GM12878 (cell line): ENCODE results near the gene ARL10. TPM values are rescaled to one million over a fixed set of nuclear protein-coding genes. Genes with fewer than 3 reads are reported as not detected.

Experiments used
- ATAC-seq: fragments of 200-7000 bp; cut with Tn5 transposase; 3 replicates; pipeline ENCODE4 v1.9.1; 2020; ENCODE audit warnings: mild to moderate bottlenecking, moderate library complexity
- BruUV-seq: library from RNA; stranded (reverse); fragments of 400-500 nt; replicated peaks from 2 replicates; lab custom pipeline; 2021; lab: Mats Ljungman, UMichigan
- CTCF ChIA-PET: fragments of 300-600 bp; sonication (Branson Sonifier 250); formaldehyde crosslinking; extraction: SDS; loops from one replicate; lab custom pipeline; 2021; ENCODE audit warnings: inconsistent platforms; lab: Yijun Ruan, JAX
- POLR2A ChIA-PET: fragments of 350-600 bp; formaldehyde crosslinking; extraction: SDS; loops from one replicate; lab custom pipeline; 2021; ENCODE audit warnings: inconsistent platforms; lab: Charles Lee
- RAD21 ChIA-PET: fragments of 300-600 bp; sonication (Branson Sonifier 250); formaldehyde crosslinking; loops from one replicate; lab custom pipeline; 2023; ENCODE audit warnings: antibody characterized with exemption; ENCODE audit not compliant: unreplicated experiment; lab: Charles Lee
- SMC1A ChIA-PET: fragments of 300-600 bp; sonication (Branson Sonifier 250); formaldehyde crosslinking; loops from one replicate; lab custom pipeline; 2023; ENCODE audit not compliant: unreplicated experiment, uncharacterized antibody; lab: Charles Lee
- DNase-seq: peaks from one replicate; pipeline ENCODE4 v3.0.0-alpha.2; 2011; ENCODE audit warnings: low read depth, low spot score
- FAIRE-seq: peaks from 3 replicates; lab custom pipeline; 2011; peaks lifted over from hg19 to GRCh38; lab: Jason Lieb, UNC
- H2AFZ ChIP-seq: 2 replicates; pipeline ENCODE4 v1.6.0; 2011; ENCODE audit warnings: low read depth, low read length, control low read depth; ENCODE audit not compliant: control insufficient read depth
- H3K27ac ChIP-seq: 2 replicates; pipeline ENCODE4 v1.5.1; 2011; ENCODE audit warnings: control low read depth; ENCODE audit not compliant: control insufficient read depth, insufficient read depth
- H3K27me3 ChIP-seq, 2 experiments: replicated peaks in 1 of 2; 2 replicates each; pipeline versions ENCODE4 v1.6.0 to v1.6.1; 2011; ENCODE audit warnings: low read length in 1 of 2; ENCODE audit not compliant: control insufficient read depth in 2 of 2, insufficient read depth in 2 of 2
- H3K36me3 ChIP-seq, 2 experiments: 2 replicates each; pipeline ENCODE4 v1.5.1; 2011; ENCODE audit warnings: low read length in 1 of 2; ENCODE audit not compliant: control insufficient read depth in 2 of 2, insufficient read depth in 2 of 2
- H3K4me1 ChIP-seq: 2 replicates; pipeline ENCODE4 v1.6.1; 2011; ENCODE audit warnings: mild to moderate bottlenecking, low read length, moderate library complexity, mixed read lengths; ENCODE audit not compliant: control insufficient read depth, insufficient read depth
- H3K4me2 ChIP-seq: 2 replicates; pipeline ENCODE4 v1.6.0; 2011; ENCODE audit warnings: control low read depth; ENCODE audit not compliant: control insufficient read depth, insufficient read depth
- H3K4me3 ChIP-seq: fragments of 200-600 bp; sonication (generic); 2 replicates; pipeline ENCODE4 v1.5.1; 2016
- H3K79me2 ChIP-seq: 2 replicates; pipeline ENCODE4 v1.6.0; 2011; ENCODE audit warnings: low read length; ENCODE audit not compliant: control insufficient read depth, insufficient read depth
- H3K9ac ChIP-seq: 2 replicates; pipeline ENCODE4 v1.8.0; 2011; ENCODE audit warnings: low read length, control low read depth, mixed read lengths; ENCODE audit not compliant: control insufficient read depth, insufficient read depth
- H3K9me3 ChIP-seq: replicated peaks from 3 replicates; pipeline ENCODE4 v1.5.1; 2011; ENCODE audit warnings: mild to moderate bottlenecking, low read length; ENCODE audit not compliant: control insufficient read depth, insufficient read depth
- H4K20me1 ChIP-seq: 2 replicates; pipeline ENCODE4 v1.6.0; 2011; ENCODE audit not compliant: control insufficient read depth, insufficient read depth
- CBX3 ChIP-seq: fragments of 200-600 bp; sonication (generic); IDR thresholded peaks from 2 replicates; pipeline ENCODE4 v1.6.1; 2016; ENCODE audit warnings: low read depth, borderline replicate concordance
- PAX8 ChIP-seq: fragments of 450-650 bp; IDR thresholded peaks from 2 replicates; pipeline ENCODE4 v1.6.1; 2017; ENCODE audit warnings: mild to moderate bottlenecking, moderate library complexity
- RELA ChIP-seq: fragments of 450-650 bp; IDR thresholded peaks from 2 replicates; pipeline ENCODE4 v1.8.0; 2014; ENCODE audit warnings: borderline replicate concordance; ENCODE audit not compliant: partially characterized antibody
- ZBED1 ChIP-seq: IDR thresholded peaks from 2 replicates; pipeline ENCODE4 v1.6.1; 2016; ENCODE audit warnings: borderline replicate concordance
- ZNF274 ChIP-seq: IDR thresholded peaks from one replicate; pipeline ENCODE4 v1.8.0; 2011; ENCODE audit not compliant: insufficient read length, insufficient read depth
- WGBS: methylation state at CpG from one replicate; pipeline ENCODE4 v1.1.6; 2016; ENCODE audit warnings: low lambda C conversion rate; ENCODE audit not compliant: insufficient replicate concordance, insufficient coverage; ENCODE audit errors: missing lambda C conversion rate; 5-methylcytosine and 5-hydroxymethylcytosine counted together
- in situ Hi-C: fragments of 300-500 bp; cut with MboI; formaldehyde crosslinking; loops from 9 replicates; pipeline ENCODE4 v1.14.3; 2018; ENCODE audit warnings: mixed read lengths
- intact Hi-C: fragments of 100-400 bp; cut with micrococcal nuclease; formaldehyde crosslinking; loops from one replicate; pipeline ENCODE4 v1.14.2; 2022; ENCODE audit not compliant: unreplicated experiment
- polyA plus RNA-seq, 11 experiments: library from polyadenylated mRNA; depleted of rRNA in 4 of 11; unstranded in 6 of 11; stranded (reverse) in 5 of 11; fragments of >200 nt; fragmentation: Nextera tagmentation in 4 of 11; fragmentation: Illumina TruSeq in 1 of 11; extraction: Ambion mirVana in 4 of 11; extraction: Trizol in 1 of 11; gene quantifications; 1 replicate in 1 of 11; 2 replicates in 10 of 11; pipeline versions ENCODE4 v1.2.1 to v1.2.3, GENCODE V29; 2011 to 2016; ENCODE audit warnings: inconsistent platforms in 2 of 11, missing spikeins in 2 of 11, low read depth in 1 of 11
- total RNA-seq, 4 experiments: library from RNA; depleted of rRNA in 3 of 4; stranded (reverse); fragments of >200 nt in 3 of 4; fragmentation: Illumina TruSeq in 1 of 4; extraction: Trizol in 1 of 4; gene quantifications; 2 replicates each; pipeline versions ENCODE4 v1.2.1 to v1.2.3, GENCODE V29; 2013 to 2021
- TF ChIP-seq, protein P1 (sequence below): IDR thresholded peaks from 2 replicates; pipeline ENCODE4 v1.6.1; 2012; ENCODE audit warnings: low read depth, low read length, improper control_type of control experiment

Gene ARL10
- total and polyA plus RNA-seq, 10 of the 15 experiments (the other 5 are each of a cell fraction or from before 2014, with no cell fraction given) = 0.44 to 6.4 (median 2.4) TPM

DNA sequence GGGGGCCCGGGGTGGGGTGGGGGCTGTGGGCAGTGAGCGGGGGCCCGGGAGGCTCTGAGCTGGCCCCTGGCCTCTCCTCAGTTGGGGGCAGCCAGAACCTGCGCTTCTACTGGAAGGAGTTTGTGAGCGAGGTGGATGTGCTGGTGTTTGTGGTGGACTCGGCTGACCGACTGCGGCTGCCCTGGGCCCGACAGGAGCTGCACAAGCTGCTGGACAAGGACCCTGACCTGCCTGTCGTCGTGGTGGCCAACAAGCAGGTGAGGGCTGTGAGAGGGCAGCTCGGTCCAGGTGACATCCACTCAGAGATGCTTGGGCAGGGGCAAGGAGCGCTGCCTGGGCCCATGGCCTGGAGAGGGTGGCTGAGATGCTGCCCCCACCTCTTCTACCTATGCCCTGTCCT lies 3.4 kb downstream of the ARL10 start:
- intact Hi-C loops (no loop called here), in situ Hi-C loops (no loop called here)
- Histone ChIP-seq H3K4me2 (no peak overlapping the region), H3K79me2 (no peaks in the 10 kb centered on the region), H3K4me3 (no peak overlapping the region), H3K4me1 (no peaks in the 10 kb centered on the region; the same call in 1 of the 2 replicates), H3K9ac (no peak overlapping the region), H3K9me3 (no peaks in the 10 kb centered on the region), H3K27me3 (no peaks in the 10 kb centered on the region), H2AFZ (no peak overlapping the region), H3K36me3 (peaks cover 0 to 3% of the 10 kb centered on the region in 2 experiments; a peak in 1 of 4 replicates), H3K27ac (no peak overlapping the region), H4K20me1 (no peaks in the 10 kb centered on the region)
- TF ChIP-seq RELA = no peak
- no peak for TF ChIP-seq ZNF274
- TF ChIP-seq CBX3 = no peak
- TF ChIP-seq, protein P1, sequence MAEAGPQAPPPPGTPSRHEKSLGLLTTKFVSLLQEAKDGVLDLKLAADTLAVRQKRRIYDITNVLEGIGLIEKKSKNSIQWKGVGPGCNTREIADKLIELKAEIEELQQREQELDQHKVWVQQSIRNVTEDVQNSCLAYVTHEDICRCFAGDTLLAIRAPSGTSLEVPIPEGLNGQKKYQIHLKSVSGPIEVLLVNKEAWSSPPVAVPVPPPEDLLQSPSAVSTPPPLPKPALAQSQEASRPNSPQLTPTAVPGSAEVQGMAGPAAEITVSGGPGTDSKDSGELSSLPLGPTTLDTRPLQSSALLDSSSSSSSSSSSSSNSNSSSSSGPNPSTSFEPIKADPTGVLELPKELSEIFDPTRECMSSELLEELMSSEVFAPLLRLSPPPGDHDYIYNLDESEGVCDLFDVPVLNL = no peak
- TF ChIP-seq ZBED1 = no peak
- no peak for TF ChIP-seq PAX8
- no peak for ATAC-seq
- whole genome bisulfite sequencing = 93% methylated on average over 11 of the region's 13 CpGs
- no TSS peak for BruUV-seq
- RAD21 ChIA-PET = no interaction called here
- no peak for DNase-seq
- no peak for FAIRE-seq
- CTCF ChIA-PET = no interaction called here
- POLR2A ChIA-PET = no interaction called here
- SMC1A ChIA-PET = interaction anchor here (0.7 to 2.6 kb wide), 2 partner anchors 11 to 17 kb away, joined by 4 to 6 read pairs; no protein-coding TSS in a partner anchor
